ENCODE measurements around the gene KDM4E.
"Not testable (repeated sequence)": the region's sequence is repeated elsewhere in the genome, so short reads cannot be mapped to it uniquely, and the experiment has no call there.

The KDM4E gene

DNA sequence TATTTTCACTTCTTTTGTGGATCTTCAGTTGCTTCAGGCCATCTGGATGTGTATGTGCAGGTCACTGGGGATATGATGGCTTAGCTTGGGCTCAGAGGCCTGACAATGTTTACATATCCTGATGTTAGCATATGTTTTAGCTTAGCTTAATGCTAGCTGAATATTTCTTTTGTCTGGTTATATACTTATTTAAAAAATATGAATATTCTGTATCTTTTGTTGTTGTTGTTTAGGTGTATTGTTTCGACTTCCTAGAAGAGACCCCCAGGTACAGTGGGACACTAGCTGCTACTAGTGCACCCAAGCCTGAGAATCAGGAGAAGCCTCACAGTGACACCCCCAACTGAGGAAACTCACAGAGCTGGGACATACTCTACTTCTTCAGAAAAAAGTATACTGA is at the start of gene KDM4E:
TSS of gene KDM4E (plus strand) at position 301 of the 400 bp plus-strand sequence. CDS start 300 bp downstream, outside the sequence.
- no peak for DNase-seq

DNA sequence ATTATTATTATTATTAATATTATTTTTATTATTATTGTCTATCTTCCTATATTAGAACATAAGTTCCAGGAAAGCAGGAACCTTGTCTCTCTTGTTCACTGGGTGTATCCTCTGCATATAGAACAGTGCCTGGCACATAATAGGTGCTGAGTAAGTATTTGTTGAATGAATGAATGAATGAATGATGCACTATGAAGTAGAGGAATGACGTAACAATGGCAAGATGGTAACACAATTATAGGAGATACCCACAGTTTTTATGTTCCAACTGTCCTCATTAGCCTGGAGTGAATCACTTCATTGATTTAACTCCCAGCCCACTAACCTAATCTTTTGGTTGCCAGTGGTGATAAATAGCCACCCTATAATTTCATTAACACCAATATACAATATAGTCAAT is 49.5 kb upstream of the KDM4E start:
- no peak for DNase-seq

DNA sequence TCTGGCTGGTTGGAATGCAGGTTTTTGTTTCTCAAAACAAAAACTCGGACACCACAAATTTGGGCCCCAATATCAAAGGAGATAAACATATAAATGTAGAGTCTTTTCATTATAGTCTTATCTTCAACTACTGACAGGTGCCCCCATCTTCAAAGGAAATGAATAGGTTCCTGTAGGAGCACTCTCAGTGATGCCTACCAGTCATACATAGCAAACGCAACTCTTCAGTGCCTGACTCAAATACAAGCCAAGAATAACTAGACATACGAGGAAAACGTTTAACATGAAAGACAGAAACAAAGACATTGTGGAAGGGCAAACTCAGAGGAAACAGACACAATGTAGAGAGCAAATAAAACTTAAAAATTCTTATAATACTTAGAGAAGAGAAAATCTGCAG is 37.7 kb upstream of the KDM4E start:
- no peak for DNase-seq

DNA sequence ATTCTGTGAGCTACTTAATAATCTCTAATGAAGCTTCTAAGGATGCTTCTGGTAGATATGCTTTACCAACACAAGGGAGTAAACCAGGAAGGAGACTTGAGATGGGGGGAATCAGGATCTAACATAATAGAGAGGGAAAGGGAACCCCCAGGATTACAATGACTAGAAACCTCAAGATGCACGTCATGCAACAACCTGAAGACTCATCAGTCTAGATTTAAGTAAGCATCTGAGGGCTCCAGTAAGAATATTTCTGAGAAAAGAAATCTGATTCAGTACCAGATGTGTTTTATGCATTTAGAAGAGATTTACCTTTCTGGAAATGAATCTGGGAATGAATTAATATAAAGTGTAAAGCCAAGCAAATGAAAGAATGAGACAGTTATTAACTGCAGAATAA is 36.3 kb upstream of the KDM4E start:
- DNase-seq: no peak

DNA sequence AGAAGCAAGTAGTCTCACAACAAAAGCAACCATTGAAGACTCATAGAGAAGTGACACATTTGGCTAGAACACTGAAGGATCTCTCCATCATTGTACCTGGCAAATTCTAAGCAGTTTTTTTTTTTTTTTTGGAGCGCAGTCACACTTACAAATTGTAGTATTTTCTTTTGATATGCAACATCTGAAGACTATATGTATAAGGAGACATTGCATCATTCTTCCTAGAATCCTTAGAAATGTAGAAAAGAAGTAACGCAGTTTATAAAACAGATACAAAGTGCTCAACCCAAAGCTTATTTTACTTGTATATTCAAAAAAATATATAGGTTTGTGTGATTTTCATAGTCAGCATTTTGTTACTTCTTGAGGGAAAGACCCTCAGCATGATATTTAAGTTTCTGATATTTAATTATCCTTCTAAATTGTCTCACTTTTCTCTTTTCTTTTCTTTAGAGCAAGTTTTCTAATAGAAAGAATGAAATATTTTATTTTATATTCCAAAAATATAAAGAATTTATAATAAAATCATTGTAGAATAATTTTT is 31.6 kb upstream of the KDM4E start:
- DNase-seq: no peak

DNA sequence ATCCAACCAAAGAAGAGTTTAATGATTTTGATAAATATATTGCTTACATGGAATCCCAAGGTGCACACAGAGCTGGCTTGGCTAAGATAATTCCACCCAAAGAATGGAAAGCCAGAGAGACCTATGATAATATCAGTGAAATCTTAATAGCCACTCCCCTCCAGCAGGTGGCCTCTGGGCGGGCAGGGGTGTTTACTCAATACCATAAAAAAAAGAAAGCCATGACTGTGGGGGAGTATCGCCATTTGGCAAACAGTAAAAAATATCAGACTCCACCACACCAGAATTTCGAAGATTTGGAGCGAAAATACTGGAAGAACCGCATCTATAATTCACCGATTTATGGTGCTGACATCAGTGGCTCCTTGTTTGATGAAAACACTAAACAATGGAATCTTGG is 27.6 kb upstream of the KDM4E start:
- DNase-seq: no peak

DNA sequence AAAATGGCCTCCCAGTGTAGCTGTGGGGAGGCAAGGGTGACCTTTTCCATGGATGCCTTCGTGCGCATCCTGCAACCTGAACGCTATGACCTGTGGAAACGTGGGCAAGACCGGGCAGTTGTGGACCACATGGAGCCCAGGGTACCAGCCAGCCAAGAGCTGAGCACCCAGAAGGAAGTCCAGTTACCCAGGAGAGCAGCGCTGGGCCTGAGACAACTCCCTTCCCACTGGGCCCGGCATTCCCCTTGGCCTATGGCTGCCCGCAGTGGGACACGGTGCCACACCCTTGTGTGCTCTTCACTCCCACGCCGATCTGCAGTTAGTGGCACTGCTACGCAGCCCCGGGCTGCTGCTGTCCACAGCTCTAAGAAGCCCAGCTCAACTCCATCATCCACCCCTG is 26.8 kb upstream of the KDM4E start:
- DNase-seq: no peak

DNA sequence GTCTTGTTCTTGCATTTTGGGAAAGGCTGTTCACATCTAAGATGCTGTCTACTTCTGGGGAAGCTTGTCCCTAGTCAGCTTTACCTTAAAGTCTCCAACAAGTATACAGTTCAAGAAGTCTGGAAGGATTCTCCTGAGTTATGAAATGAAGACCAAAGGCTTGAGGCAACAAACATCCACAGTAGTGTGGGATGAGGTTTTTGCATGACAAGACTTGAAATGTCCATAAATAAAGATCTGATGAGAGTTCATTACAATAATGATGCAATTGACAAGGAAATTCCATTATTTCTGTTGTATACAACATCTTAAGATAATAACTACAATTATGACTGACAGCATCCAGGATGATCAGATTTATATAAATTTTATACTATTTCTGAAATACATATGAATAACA is 21.3 kb upstream of the KDM4E start:
- no peak for DNase-seq

DNA sequence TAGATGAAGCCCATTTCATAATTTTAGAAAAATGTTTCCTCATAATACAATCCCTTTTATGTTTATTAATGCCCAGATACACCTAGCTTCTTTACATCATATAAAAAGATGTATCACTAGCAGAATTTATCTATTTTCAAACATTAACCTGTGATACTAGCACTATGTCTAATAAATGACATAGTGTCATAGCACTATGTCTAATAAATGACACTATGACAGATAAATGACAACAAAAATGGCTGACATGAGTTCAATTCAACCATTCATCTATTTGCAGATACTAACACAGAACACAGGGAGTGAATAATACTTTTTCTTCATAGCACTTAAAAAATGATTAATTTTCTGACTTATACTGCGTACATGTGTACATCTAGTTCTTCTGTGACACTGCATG is 19.4 kb upstream of the KDM4E start:
- DNase-seq: no peak

DNA sequence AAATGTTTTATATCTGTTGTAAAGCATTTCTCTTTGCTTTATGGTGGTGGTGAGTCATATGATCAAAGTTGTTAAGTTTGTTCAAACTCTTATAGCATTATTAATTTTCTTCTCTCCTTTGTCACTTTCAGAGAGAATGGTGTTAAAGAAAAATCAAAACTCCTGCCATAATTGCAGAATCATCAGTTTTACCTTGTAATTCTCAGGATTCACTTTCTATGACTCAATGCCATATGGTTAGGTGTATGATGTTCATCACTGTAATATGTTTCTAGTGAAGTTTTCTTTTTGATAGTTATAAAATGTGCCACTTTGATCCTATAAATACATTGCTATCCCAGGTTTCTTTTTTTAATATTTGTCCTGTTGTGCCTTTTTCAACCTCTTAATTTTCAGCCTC is 13.7 kb upstream of the KDM4E start:
- no peak for DNase-seq

DNA sequence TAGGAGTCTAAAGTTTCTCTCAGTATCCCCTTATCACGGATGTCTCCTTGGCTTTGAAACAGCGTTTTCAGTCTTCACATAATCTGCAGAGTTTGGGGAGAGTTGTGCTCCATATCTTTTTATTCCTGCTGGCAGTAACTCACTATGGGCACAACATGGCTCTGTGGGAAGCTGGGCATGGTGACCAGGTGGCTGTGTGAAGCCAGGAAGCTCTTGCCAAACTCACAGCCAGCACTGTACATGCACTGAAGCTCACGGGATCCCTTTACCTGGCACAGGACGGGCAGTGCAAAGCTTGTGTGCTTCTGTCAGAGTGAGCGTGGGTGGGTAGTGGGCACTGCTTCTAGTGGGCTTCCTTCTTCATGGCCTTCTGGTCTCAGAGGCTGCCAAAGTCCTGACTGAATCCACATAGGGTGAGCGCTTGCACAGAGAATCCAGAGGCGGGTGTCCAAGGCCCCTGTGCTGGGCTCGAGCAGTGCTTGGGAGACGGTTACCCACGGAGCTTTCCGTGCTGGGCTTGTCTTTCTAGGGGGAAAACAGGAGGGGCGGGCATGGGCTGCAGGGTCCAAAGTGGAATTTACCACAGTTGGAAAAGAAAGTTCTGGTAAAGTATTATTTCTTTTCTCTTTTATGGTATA is 10.8 kb upstream of the KDM4E start:
- no peak for DNase-seq

DNA sequence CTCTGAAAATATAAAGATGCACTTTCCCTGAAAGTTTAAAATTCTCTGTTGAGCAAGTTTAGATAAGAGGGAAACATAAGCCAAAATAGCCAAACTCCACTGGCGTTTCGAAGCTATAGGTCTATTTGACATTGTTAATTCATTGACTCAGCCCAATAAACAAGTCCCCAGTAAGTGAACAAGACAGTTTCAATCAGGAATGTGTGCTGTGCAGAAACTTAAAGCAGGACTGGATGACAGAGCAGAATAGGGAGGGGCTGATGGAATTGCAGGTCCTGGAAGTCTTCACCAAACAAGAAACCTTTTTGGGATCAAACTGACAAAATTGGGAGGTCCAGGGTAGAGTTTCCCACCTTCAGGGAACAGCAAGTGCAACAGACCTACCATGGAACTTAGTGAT is 8.9 kb upstream of the KDM4E start:
- no peak for DNase-seq

DNA sequence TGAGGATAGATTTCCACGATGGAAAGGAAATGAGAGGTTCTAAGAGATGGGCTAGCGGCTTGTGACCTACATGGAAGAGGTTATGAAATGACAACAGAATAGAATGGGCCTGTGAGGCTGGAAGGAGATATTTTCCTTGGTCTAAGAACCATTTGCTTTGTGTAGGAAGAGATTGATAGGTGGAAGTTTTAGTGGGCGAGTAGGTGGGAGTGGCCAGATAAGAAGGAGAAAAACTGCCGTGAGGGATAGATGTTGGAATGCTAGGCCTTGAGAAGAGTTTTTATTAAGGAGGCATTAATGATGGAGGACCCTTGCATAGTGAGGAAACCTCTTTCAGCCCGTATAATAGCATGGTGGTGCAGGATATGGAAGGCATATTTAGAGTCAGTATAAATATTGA is 3.6 kb upstream of the KDM4E start:
- not testable (repeated sequence) for DNase-seq

DNA sequence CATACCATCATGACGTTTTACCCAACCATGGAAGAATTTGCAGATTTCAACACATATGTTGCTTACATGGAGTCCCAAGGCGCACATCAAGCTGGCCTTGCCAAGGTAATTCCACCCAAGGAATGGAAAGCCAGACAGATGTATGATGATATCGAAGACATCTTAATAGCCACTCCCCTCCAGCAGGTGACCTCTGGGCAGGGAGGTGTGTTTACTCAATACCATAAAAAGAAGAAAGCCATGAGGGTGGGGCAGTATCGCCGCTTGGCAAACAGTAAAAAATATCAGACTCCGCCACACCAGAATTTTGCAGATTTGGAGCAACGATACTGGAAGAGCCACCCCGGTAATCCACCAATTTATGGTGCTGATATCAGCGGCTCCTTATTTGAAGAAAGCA is 536 bp downstream of the KDM4E start:
- DNase-seq: not testable (repeated sequence)

DNA sequence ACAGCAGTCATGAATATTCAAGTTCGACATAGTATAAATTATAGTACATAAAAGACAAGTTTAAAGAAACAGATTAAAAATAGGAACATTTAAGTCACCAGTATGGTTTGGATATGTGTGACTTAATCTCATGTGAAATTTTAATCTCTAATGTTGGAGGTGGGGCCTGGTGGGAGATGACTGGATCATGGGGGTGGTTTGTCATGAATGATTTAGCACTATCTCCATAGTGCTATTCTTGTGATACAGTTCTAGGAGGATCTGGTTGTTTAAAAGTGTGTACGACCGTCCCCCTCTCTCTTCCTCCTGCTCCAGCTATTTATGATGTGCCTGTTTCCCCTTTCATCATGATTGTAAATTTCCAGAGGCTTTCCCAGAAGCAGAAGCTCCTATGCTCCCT is 3.3 kb downstream of the KDM4E start:
- no peak for DNase-seq

DNA sequence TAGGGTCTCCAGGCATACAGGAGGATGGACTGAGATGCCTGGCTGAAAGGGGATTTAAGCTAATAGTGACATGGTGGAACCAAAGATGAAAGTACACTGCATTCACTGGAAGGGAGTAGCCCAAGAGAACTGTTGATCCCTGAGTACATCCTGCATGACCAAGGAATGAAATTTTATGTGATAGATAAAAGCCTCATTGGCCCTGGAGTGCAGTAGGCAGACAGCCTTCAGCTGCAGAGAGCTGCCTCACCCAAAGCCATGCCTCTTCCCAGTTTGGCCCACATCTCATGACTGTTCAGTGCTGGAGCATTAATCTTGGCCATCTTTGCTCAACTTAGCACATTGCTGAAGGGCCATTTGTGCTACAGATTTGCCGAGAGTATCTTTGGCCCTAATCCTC is 8.0 kb downstream of the KDM4E start:
- DNase-seq: no peak

DNA sequence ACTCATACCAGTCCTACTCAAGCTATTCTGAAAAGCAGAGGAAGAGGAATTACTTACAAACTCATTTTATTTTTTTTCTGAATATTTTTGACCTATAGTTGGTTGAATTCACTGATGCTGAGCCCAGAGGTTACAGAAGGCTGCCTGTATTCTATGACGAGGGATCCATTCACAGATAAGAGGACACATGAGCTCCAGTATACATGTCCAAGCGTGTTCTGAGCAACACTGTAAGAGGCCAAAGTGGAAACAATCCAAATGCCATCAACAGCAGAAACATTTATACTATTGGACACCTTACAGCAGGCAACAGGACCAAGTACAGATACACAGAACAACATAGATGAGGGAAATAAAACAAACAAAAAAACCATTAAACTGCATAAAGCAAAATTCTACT is 10.3 kb downstream of the KDM4E start:
- no peak for DNase-seq

DNA sequence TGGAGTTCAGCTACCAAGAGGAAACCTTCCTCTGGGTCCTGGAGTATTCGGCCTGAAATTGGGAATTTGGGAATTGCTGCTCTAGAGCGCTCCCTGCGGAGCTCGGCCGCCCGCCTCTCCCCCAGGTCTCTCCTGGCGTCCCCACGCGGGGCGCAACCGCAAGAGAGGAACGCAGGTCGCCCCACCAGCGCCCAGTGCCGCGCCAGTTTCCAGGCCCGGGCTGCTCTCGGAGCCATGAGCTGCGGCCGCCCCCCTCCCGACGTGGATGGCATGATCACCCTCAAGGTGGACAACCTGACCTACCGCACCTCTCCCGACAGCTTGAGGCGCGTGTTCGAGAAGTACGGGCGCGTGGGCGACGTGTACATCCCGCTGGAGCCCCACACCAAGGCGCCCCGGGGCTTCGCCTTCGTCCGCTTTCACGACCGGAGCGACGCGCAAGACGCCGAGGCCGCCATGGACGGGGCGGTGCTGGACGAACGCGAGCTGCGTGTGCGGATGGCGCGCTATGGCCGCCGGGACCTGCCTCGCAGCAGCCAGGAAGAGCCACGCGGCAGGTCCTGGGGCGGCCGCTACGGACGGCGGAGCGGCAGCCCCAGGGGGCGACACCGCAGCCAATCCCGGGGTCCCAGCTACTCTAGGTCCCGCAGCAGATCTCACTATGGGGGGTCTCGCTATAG is 12.4 kb downstream of the KDM4E start:
- DNase-seq: peak; percentile 9

DNA sequence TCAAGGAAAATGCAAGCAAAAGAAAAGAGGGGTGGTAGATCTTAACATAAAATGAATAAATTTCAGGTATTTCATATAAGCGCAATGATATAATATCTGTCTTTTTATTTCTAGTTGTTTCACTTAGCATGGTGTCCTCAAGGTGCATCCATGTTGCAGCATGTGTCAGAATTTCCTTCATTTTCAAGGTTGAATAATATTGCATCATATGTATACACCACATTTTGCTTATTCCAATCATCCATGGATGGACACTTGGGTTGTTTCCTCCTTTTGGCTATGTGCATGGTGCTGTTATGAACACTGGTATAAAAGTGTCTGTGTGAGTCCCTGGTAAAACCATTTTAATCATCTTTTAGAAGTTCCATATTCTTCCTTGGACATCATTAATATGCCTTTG is 17.2 kb downstream of the KDM4E start:
- DNase-seq: no peak

DNA sequence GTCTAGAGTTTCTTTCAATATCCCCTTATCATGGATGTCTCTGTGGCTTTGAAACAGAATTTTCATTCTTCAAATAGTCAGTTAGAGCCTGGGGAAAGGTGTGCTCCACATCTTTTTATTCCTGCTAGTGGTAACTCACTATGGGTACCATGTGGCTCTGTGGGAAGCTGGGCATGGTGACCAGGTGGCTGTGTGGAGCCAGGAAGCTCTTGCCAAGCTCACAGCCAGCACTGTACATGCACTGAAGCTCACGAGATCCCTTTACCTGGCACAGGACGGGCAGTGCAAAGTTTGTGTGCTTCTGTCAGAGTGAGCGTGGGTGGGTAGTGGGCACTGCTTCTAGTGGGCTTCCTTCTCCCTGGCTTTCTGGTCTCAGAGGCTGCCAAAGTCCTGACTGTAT is 17.8 kb downstream of the KDM4E start:
- no peak for DNase-seq

DNA sequence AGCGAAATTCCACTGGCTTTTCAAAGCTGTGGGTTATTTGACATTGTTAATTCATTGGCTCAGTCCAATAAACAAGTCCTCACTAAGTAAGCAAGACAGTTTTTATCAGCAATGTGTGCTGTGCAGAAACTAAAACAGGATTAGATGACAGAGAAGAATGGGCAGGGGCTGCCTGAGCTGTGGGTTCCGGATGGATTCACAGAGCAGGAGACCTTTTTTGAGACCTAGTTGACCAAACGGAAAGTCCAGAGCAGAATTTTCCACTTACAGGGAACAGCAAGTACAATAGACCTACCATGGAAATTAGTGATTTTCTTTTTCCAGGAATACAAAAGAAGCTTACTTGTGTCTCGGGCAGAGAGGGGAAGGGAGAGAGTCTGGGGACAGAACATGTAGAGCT is 19.0 kb downstream of the KDM4E start:
- no peak for DNase-seq

DNA sequence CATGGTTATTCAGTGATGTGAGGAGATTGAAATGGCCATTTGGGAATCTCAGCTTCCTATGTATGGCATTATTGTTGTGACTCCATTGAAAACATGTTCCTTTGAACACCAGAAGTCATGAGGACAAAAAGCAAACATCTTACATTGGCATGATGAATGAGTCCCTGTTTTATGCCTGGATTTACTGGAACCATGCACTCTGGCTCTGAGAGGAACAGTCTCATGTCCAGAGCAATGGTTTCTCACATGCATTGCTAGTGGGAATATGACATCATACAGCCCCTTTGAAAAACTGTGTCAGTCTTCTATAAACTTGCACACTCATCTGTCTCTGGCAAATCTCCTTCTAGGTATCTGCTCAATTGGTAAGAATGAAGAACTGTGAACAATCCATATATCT is 20.8 kb downstream of the KDM4E start:
- DNase-seq: no peak

DNA sequence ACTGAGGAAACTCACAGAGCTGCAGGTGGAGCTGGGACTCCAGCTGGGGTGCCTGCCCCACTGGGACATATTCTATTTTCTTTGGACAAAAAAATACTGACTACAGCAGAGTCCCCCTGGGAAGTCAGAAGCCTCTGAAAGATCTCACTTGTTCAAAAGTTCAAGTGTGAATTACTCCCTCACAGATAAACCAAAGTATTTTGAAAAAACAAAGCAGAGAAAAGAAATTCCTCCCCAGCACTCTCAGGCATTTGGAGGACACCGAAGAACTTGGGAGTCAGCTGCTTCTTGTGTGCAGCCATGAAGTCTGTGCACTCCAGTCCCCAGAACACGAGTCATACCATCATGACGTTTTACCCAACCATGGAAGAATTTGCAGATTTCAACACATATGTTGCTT is 24.1 kb downstream of the KDM4E start, which contains the start of gene KDM4F:
TSS of gene KDM4F (plus strand) at position 301 of the 400 bp plus-strand sequence.
- not testable (repeated sequence) for DNase-seq

DNA sequence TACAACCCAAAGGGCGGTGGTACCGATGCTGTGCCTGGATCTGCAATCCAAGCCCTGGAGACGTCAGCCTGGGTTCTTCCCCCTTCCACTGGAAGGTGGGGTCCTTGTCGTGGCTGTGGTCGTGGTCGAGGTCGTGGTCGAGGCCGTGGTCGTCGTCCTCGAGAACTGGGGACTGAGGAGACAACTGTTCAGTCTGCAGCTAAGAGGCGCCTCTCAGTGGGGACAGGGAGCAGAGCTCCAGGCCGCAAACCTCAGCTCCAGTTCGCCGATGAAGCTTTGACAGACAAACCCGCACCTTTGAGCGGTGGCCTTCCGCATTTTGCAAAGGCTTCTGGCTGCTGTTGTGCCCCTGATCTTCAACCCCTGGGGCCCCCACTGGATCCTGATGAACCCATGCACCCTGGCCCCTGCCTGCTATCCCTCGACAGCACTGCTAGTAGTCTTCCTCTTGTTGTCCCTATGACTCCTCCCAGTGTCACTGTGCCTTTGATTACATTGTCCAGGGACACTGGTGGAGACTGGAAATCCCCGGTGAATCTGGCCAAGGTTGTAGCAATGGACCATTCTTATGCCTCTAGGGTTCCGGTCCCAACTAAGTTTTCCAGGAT is 25.6 kb downstream of the KDM4E start:
- DNase-seq: no peak

Data from fibroblast of upper back skin (primary cell).